IMR-90 (cell line): ENCODE measurements around the gene GBF1.

Source experiments
- POLR2A ChIP-seq: IDR thresholded peaks from 2 replicates; pipeline ENCODE4 v1.6.1; 2012; ENCODE audit warnings: mild to moderate bottlenecking, low read depth, low read length
- TF ChIP-seq, protein P1 (sequence below): conservative IDR thresholded peaks from 2 replicates; pipeline ENCODE4 v1.5.1; 2012; ENCODE audit warnings: mild to moderate bottlenecking, low read depth, low read length, improper control_type of control experiment

- TF ChIP-seq, protein P1, sequence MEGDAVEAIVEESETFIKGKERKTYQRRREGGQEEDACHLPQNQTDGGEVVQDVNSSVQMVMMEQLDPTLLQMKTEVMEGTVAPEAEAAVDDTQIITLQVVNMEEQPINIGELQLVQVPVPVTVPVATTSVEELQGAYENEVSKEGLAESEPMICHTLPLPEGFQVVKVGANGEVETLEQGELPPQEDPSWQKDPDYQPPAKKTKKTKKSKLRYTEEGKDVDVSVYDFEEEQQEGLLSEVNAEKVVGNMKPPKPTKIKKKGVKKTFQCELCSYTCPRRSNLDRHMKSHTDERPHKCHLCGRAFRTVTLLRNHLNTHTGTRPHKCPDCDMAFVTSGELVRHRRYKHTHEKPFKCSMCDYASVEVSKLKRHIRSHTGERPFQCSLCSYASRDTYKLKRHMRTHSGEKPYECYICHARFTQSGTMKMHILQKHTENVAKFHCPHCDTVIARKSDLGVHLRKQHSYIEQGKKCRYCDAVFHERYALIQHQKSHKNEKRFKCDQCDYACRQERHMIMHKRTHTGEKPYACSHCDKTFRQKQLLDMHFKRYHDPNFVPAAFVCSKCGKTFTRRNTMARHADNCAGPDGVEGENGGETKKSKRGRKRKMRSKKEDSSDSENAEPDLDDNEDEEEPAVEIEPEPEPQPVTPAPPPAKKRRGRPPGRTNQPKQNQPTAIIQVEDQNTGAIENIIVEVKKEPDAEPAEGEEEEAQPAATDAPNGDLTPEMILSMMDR, result no peak
- no peak for TF ChIP-seq POLR2A
These were observed 10.3 kb upstream of the GBF1 start for GRCh38 chr10:102234888-102235597.
